Measurements from ENCODE around the gene MTG2. TPM values are rescaled to one million over a fixed set of nuclear protein-coding genes. Genes with fewer than 3 reads are reported as not detected.

Gene MTG2
- total RNA-seq, 4 donors from 2014 or later, result 19.3 to 32.5 (median 26.3) TPM

DNA sequence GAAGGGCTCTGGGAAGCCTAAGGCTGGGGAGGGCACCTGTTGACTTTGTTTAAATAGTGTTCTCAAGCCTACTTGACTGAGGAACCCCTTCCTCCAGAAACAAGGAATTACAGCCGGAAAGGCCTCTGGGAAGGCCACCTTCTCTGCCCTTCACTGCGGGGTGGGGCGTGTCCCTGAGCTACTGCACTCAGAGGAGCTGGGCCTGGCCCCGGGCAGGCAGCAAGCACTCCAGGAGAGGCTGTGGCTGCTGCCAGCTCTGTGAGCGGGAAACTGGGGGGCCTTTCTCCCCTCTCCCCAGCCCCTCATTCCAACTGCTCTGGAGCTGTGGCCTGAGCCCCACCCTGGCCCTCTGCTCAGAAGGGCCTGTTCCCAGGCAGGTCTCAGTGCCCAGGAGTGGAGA lies 51.5 kb downstream of the MTG2 start:
- ATAC-seq (ENCODE audit: low FRiP score) (no peak), DNase-seq (ENCODE audit: low spot score) (no peak)
- TF ChIP-seq, protein P1, sequence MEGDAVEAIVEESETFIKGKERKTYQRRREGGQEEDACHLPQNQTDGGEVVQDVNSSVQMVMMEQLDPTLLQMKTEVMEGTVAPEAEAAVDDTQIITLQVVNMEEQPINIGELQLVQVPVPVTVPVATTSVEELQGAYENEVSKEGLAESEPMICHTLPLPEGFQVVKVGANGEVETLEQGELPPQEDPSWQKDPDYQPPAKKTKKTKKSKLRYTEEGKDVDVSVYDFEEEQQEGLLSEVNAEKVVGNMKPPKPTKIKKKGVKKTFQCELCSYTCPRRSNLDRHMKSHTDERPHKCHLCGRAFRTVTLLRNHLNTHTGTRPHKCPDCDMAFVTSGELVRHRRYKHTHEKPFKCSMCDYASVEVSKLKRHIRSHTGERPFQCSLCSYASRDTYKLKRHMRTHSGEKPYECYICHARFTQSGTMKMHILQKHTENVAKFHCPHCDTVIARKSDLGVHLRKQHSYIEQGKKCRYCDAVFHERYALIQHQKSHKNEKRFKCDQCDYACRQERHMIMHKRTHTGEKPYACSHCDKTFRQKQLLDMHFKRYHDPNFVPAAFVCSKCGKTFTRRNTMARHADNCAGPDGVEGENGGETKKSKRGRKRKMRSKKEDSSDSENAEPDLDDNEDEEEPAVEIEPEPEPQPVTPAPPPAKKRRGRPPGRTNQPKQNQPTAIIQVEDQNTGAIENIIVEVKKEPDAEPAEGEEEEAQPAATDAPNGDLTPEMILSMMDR (IDR thresholded peaks at IDR 0.05), result no peak

DNA sequence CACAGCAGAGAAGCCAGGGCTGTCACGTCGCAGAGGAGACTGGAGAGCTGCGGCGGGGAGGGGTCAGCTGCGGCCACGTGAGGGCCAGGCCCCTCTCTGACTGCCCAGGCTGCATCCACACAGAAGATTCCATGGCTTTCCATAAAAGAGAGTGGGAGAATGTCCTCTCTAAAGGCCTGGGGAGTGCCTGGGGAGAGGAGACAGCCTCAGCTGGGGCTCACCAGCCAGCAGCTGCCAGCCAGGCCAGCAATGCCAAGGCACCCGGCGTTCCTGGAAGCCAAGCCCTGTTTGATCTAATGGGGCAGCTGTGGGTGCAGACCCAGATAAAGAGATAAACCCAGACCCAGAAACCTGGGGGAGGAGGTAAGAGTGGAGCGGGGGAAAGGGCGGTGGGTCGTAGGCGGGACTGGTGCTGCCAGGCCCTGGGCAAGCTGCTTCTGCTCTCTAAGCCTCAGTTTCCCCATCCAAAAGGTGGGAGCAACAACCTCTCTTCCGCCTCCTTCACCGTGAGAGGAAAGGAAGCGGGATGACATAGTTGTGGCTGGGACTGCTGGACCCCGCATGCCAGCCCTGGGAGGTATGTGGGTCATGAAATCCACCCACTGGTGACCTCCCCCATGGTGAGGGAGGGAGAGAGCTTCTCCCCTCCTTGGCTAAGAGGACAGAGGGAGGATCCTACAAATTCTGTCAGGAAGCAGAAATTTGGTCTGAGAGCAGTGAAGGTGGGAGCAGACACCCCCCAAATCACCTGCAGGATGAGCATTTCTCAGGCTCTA lies 52.4 kb downstream of the MTG2 start:
- ATAC-seq (ENCODE audit: low FRiP score) (no peak), DNase-seq (ENCODE audit: low spot score) (no peak)
- TF ChIP-seq, protein P1 (IDR thresholded peaks at IDR 0.05), result no peak

DNA sequence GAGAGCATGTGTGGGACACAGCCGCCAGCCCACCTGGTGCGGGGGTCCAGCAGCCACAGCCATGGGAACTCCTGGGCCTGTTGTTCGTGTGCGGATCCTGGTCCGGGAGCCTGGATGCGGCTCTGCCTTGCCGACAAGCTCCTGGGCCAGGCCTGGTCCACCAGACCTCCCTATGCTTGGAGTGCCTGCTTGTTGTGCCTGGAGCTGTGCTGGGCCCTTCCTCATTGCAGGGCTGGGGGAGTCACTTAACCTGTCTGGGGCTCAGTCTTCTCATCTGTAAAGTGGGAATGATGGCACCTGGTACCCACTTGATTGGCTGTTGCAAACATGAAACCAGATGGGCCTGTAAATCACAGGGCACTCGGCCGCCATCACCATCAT lies 52.9 kb downstream of the MTG2 start:
- ATAC-seq (ENCODE audit: low FRiP score) (no peak), DNase-seq (ENCODE audit: low spot score) (no peak)
- TF ChIP-seq, protein P1 (IDR thresholded peaks at IDR 0.05), result no peak

DNA sequence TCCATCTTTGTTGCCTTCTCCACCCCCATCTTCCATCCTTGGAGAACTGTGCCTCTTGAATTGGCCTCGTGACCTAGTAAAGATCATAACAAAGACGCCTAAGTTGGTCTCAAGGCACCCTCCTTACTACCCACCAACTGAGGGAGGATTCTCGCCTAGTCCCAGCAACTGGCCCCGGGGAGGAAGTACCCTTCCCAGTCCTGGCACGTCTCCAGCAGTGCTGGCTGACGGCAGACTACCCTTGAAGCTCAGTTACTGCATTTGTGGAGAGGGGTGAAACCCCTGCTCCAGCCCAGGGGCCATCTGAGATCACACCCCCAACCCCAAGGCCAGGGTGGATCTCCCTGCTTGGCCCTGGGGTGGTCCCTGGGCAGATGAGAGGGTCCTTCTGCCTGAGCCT lies 53.4 kb downstream of the MTG2 start:
- no peak for DNase-seq (ENCODE audit: low spot score)
- no peak for ATAC-seq (ENCODE audit: low FRiP score)
- TF ChIP-seq, protein P1 (IDR thresholded peaks at IDR 0.05), result no peak

DNA sequence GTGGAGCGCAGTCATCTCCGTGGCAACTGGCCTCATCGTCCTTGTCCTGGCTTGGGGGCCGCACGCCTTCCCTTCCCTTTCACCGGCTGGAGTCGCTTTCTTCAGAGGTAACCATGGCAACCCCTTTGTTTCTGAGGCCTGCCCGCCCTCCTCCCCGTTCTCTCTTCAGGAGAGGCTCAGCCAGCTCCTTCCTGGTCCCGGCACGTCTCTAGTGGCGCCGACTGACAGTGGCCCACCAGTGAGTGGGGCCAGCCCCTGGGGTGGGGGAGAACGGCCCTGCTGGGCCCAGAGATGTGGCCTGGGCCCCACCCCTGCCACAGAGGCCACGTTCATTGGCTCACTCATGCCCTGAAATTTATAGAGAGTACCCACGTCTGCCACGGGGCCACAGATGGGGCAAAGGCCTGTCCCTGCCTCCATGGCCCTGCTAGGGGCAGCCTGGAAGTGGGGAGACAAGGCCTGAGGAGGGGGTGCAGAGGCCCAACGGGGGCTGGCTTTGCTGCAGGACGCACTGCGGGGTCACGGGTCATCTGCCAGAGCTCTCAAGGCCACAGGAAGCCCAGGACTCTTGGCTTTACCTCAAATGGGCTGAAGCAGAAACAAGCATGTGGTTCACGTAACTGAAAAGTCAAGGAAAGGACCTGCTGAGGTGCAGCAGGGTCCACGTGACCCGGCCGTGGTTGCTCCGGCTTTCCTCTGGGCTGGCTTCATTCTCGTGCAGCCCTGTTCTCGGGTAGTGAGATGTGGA lies 54.1 kb downstream of the MTG2 start:
- ATAC-seq (ENCODE audit: low FRiP score) (no peak), DNase-seq (ENCODE audit: low spot score) (no peak)
- TF ChIP-seq, protein P1 (IDR thresholded peaks at IDR 0.05), result no peak

DNA sequence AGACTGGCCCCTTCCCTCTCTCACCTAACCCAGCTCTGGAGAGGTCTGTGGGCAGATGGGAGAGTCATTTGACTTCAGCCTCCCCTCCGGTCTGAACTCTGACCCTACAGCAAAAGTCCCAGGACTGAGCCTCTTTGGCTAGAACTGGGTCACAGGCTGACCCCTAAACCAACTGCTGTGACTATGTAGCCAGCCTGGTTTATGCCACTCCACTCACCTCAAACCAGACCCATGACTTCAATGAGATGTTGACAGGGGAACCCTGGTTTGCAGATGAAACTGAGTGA lies 54.6 kb downstream of the MTG2 start:
- ATAC-seq (ENCODE audit: low FRiP score) (no peak), DNase-seq (ENCODE audit: low spot score) (no peak)
- TF ChIP-seq, protein P1 (IDR thresholded peaks at IDR 0.05), result no peak

All from omental fat pad (tissue), 4 donors.